IPS-NIHi7 (cell line): ENCODE data around the gene ANO2.

ENCODE experiments used
- DNase-seq: peaks from one replicate; pipeline ENCODE4 v3.0.0; 2012; ENCODE audit warnings: mixed read lengths; ENCODE audit errors: extremely low spot score

ANO2 gene

DNA sequence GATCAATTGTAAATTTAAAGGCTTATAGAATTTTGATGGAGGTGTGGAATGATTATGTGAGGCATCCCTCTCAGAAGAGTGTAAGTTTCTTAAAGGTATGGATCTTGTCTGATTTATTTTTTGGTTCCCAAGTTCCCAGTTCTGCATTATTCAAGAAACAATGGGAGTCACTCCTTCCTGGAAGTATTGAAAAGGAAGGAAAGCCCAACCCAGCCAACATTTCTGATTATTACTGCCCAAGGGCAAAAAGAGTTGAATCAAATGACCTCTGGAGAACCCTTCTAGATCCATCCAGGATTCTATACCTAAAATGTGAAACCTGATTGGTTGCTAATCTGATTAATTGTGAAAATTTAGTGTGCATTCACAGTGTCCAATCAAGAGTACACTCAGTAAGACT is 166.2 kb downstream of the ANO2 start:
- DNase-seq, result no peak

DNA sequence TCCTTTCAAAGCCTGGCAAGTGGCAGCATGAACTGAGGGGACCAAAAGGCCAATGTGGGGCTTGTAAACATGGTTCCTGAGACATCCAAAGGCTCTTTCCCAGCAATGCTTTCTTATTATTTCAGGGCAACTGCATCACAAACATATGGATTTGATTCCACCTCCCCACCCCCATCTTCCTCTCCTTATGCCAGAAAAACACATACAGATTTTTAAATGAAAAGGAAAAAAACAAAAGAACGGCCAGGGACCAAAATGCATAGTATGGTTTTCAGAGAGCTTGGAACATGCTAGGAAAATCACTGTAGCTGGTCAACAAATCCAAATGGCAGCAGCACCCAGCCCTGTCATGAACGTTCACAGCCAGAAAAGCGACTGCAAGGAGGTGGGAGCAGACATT is 167.6 kb downstream of the ANO2 start:
- DNase-seq, result no peak

DNA sequence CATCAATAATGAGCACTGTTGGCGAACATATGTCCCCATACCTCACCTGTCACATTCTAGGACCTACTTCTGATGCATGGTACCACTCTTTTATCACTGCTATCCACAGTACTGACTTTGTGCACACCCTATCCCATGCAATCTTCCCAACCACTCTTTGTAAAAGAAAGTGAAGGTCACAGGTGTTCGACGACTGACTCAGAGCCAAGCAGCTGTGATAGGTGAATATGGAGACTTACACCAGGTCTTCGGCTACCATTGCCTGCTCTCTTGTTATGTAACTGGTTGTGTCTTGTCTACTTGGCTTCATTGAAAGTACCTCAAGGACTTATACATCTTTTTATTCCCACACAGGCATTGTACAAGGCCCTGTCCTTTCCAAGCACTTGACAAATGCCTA is 169.0 kb downstream of the ANO2 start:
- DNase-seq, result peak; percentile 1

DNA sequence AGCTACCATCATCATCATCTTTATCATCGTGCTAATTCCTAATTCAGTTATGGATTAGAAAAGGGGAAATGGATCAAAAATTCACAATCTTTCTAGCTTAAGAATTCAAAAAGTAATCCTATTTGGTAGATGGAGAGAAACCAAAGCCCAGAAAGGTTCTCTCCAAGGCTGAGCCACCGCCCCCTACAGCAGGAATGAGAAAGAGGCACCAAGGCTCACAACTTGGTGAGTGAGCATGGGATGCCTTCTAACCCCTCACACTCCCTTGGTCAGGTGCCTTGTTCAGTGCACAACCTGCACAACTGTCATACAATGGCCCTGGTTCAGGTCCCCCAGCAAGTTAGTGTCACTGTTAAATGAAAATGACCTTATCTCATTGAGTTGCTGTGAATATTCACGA is 171.5 kb downstream of the ANO2 start:
- DNase-seq, result peak; percentile 50

DNA sequence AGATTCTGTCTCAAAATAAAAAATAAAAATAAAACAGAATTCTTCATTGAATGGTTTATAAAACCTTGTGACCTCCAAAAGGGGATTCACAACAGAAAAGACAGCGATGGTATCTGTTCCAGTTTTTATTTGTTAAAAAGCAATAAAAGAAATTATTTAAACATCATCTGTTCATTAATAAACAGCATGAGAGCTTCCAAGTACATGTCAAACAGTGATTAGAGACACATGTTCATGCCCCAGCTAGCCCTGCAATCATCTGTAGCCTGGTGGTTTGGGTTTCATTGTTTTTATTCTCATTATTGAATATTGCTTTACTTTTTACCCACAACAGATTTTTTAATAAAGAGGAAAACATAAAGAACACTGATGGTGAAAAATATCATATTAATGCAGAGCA is 173.3 kb downstream of the ANO2 start:
- no peak for DNase-seq

DNA sequence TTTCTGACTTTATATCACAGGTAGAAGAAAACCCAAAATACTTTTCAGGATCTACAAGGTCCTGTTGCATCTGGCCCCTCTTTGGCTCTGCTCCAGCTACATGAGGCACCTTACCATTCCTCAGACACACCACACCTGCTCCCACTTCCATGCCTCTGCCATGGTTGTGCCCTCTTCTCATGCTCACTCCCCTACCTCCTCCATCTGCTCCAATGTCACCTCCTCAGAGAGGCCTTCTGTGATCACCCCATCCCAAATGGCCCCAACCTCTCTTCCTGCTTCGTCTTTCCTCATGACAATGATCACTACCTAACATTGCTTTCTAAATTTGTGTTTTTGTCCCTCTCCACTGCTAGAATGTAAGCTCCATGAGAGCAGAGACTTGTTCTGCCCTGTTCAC is 174.3 kb downstream of the ANO2 start:
- no peak for DNase-seq

DNA sequence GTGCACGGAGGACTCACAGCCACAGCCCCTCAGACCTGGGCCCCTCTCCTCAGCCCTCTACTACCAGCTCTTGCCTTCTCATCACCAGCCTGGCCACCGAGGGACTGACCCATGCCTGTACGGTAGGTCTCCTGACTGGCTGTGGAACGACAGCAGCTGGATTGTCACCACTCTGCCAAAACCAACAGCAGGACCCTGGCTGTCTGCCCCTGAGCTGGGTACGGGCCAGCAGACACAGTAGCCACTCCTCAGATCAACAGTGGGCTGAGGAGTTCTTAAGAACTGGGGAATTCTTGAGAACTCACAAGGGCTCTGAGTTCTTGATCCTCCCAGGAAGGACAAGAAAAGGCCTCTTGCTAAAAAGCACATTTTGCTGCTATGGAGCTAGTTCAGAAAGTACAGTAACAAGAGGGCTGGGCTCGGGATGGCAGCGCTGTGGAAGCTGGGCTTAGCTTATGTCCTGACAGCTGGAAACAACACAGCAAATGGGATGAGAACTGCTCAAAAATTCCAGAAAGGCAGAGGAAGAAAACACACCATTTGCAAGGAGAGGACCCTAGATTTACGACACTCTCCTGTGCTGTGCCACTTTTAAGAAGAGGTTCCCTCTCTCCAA is 176.4 kb downstream of the ANO2 start:
- DNase-seq, result no peak

DNA sequence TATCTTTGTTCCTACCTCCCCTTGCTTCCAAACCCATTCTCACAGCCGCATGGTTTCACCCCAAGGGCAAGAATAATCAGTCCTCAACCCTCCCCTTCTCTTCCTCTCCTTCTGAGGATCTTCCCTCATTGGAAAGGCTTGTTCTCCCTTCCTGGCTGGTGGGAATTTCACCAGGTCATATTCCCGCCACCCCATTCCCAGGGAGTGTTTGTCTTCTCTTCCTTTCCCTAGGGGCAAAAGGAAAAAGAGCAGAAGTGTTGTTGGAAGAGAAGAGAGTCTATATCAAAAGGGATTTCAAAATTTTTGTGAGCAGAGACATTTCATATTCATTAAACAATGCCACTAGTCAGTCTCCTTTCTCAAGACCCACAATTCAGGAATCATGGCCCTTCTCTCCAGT is 176.9 kb downstream of the ANO2 start:
- no peak for DNase-seq

DNA sequence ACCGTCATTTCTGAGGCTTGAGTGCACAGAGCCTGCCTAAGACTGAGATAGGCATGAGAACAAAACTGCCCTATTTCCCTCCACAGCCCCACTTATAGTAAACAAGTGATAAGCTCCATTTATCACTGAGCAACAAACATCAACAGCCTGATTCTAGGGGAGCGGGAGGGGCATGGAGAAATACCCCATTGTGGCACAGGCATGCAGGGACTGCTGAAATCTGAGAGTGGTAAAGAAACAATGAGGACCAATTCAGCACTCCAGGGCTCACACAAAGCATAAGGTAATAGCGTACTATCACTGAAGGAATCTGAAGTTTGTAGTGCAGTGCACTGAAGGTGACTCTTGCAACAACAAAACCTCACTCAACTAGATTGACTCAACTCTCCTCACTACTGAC is 186.7 kb downstream of the ANO2 start:
- DNase-seq, result no peak

DNA sequence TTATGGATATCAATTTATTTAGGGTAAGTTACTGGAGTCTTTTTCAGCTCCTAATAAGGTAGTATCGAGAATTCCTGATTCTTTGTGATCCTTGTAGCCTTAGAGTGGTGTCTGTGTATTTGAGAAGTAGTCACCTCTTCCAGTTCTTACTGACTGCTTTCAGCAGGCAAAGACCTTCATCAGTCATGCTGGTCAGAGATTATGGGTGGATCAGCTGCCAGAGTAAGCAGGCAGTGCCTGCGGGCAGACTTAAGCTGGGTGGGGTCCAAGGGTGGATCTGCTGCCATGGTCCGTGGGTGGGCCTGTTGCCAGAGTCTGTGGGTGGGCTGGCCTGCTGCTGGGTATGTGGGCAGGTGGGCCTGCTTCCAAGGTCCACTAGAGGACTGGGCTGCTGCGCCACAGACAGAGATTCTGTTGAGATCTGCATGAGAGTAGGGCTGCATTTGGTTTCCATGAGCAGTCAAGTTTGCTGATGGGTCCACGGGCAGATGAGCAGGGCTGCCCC is 188.7 kb downstream of the ANO2 start:
- DNase-seq, result no peak

DNA sequence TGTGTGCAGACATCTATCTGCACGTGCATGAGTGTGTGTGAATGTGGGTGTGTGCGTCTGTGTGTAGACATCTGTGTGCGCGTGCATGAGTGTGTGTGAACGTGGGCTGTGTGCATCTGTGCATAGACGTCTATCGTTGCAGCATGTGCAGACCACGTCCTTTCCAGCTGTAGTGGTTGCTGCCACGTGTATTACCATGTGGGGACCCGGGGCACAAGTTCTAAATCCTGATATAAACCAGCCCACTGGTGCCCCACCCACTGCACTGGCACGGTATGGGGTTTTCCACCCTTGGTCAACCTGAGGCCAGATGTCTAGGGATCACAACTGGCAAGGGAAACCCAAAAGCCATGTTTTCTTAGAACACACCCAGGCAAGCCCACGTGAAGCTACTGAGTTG is 197.0 kb downstream of the ANO2 start:
- no peak for DNase-seq

DNA sequence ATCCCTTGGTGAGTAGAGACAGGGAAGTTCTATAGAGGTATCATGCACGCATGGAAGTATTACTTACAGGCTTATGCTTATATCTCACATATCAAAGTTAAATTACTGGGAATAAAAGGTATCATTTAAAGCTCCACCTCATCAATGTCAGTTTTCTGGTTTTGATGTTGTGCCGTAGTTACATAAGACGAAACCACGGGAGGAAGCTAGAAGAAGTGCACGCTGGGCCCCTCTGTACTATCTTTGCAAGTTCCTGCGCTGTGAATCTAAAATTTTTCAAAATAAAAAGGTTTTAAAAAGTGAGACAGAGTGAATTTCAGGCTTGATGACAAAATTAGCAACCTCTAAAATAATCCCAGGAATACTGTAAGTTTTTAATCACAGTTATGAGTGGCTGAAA is 198.1 kb downstream of the ANO2 start:
- DNase-seq, result no peak

DNA sequence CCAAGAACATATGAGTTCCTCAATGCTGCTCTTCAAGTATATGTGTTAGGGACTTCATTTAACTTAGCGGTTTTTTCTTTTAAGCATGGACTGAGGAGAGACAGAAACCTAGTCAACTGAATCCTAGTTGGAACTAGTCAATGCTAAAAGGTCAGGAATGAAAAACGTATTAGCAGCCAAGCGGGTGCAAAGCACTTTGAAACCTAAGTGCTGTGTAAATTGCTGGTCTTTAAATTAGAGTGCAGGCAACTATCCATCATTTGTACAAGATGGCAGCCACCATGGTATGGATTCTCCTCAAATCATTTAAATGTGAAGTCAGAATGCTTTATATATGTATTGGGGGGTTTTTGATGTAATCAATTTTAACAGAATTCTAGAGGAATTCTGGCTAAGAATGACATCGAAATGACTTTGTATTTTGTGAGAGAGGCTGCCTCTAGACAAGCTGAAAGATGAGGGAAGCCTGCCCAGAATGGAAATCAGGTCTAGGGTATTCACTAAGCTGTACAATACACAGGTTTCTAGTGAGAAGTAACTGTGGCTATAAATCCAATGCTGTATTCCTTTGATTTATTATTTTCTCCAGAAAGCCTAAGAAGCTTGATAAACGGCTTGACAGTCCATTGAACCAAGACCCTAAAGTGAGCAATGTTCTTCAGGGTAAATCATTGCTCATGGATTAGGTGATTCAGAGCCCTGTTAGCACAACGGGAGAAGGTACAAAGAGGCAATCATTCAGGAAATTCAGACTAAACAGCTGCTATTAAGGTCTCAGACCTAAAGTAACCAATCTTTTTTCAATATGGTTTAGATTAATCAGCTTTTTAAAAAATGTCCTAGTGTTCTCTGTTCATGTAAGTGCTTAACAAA is 198.8 kb downstream of the ANO2 start:
- DNase-seq, result no peak

DNA sequence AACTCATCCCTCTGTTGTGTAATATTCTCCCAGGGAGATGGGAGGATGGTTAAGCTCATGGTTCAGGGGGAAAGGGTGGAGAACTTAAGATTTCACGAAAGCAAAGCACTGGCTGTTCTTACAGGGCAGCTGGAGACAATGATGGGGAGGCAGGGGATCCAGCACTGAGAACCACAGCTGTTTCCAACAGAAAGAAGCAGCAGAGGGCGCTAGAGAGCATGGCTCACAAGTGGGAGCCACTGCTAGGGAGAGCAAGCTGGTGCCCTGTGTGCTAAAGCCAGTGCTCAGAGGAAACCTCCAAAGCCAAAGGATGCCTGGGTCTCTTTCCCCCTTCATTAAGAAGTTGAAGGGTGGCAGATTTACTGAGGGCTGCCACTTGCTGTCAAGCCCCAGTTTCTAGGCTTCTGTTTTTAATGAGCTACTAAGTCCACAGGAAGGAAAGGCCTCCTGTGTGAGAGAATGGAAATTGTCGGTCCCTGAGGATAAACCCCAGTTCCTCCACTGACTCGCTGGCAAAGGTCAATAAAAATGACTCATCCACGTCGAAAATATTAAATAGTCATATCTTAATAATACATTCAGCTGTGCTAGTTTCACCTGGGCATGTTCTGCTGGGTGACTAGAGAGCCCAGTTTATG is 199.7 kb downstream of the ANO2 start:
- peak; percentile 92 for DNase-seq

DNA sequence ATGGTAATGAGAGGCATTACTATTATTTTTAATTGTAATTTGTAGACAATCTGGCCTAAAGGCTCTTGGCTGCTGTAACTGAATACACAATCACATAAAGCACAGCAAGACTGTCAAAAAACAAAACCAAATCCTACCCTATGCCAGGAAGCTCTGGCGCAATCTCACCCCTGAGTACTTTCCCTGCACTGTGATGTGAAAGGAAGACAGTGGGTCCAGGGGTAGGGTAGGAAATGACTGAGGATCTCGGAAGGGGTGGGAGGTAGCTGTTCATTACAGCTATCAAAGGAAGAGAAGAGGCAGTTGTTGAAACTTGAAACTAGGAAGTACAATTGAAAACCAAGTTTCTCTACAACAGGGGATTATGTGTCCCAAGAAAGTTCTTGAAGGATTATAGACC is 202.8 kb downstream of the ANO2 start:
- no peak for DNase-seq

DNA sequence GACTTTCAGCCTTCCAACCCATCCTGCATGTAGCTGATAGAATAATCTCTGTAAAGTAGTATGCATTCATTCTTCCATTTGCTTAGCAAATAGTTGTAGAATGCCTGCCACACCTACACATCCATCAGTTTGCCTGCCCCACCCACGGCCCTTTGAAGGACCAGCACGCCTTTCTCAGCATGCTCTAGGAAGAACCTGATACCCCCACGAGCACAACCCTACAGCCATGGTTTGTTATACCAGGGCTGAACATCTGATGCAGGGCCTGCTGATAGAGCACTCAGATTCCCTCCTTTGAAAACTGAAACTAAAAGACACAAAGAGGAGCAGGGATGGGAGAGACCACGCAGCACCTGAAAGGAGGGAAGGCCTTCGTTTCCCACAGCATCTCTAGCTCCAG is 205.1 kb downstream of the ANO2 start:
- no peak for DNase-seq

DNA sequence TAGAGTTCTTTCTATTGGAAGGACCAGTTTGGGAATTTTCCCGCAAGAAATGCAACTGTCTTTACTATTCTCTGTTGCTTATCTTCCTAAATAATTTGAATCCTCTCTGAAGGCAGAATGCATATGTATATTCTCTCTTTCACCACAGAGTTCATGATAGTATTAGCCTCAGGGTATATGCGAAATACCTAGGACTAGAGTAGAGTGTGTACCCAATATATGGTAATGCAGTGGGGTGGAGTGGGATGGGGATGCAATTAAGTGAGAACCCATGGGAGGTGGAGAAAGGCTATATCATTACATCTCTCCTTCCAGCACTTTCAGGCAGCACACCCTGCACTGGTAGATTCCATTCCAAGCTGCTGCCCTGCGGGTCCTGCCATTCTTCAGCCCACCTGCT is 207.3 kb downstream of the ANO2 start:
- DNase-seq, result no peak

DNA sequence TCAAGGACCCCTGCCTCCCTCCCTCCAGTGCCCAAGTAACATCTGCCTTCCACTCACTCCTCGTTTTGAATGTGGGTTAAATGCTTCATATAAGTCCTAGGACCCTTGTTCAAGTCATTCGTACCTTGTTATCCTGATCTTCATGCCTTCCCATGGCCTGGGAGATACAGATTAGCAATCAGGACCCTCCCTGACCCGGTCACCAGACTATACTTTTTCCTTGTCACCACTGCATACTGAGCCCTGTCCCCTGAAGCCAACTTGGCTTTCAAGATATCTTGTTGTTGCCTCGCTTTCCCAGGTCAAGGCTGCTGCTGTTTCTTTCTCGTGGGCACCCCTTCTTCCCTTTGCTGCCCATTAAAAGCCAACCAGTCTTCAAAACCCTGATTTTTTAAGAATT is 208.5 kb downstream of the ANO2 start:
- DNase-seq, result no peak

DNA sequence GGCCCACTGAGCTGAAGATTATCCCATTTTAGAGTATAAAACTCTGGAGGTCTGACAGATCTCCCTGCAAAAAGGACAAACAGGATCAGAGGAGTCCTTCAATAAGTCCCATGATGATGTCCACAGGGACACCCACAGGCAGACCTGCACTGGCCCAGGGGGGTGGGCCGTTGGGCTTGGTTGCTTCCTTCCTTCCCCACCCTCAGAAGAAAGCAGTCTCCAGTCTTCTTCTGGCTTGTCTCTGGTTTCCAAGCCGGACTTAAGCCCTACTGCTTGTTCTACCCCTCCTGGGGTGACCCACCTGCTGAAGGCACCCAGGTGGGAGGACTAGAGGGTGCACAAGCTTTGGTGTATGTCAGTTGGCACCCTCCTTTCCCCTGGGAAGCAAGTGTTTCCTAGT is 209.0 kb downstream of the ANO2 start:
- no peak for DNase-seq

DNA sequence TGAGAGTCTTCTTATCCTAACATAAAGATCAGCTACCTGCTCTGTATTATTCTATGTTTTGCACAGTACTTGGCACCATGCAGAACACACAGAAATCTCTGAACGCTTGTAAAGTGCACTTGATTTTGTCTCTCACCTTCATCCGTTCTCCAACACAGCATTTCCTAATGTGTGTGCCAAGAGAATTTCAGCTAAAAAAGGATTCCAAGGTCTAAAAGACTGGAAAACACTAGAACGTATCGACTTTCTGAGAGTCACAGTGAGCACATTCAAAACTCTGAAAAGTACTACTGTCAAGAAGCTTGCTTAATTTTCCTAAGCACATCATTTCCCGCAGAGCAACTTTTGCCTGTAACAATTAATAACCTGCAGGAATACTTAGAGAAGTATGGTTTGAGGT is 211.1 kb downstream of the ANO2 start:
- DNase-seq, result no peak

DNA sequence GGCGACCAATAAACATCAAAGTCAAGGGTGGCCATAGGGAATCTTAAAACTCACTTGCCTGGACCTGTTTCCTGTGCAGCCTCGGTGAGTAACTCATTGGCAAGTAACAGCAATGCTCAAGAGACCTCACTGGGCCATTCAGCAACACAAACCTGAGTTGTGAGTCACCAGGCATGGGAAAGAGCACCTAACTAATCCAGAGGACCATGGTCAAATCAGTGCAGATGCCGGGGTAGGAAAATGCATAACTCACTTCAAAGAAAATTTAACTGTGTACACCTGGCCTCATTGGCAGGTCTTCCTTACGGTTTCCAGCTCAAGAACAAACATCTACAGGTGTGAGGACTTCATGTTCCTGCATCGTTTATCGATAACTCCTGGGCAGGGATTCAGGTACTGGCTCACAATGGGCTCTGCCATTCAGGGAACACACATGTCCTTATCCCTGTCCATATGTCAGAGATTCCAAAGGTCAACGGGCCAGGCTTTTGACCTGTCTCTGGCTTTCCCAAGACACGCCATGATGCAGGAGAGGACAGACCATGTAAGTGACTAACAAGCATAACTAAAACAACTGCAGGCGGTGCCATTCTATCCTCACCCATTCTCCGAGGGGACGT is 211.8 kb downstream of the ANO2 start:
- no peak for DNase-seq

DNA sequence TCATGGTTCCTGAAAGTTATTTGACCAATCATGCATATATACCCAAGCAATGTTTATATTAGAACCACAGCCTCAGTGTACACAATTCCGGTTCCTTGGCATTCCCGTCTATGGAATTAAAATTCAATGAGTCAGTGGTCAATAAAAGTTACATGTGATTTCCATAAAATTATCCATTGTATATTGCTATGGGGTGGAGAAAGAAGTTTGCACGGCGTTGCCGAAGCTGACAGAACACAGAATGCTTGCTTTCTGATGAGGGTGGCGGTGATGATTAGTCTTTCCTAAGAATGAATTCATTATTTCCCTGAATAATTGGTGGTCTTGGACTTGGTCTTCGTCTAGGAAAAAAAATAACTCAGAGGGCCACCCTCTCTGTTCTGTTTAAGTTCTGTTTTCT is 214.1 kb downstream of the ANO2 start:
- no peak for DNase-seq
